ENCODE data around the gene TARBP2.

Gene TARBP2

DNA sequence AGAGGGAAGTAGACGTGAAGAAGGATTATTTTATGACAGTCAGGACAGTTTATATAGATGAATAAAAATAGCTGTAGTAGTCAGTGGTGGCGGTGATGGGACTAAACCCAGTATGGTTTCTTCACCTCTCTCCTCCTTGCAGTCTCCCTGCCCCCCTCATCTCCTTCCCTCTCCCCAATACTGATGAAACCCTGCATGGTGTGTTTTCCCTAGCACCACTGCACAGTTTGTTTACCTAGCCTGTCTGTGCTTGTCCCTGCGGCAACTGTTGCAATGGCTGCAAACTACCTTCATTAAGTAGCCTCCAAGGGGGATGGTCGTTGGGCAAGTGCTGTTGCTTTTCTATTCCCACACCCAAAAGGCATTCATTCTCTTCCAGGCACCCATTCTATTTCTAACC, 34.4 kb upstream of the TARBP2 start:
- TF ChIP-seq, protein P1, sequence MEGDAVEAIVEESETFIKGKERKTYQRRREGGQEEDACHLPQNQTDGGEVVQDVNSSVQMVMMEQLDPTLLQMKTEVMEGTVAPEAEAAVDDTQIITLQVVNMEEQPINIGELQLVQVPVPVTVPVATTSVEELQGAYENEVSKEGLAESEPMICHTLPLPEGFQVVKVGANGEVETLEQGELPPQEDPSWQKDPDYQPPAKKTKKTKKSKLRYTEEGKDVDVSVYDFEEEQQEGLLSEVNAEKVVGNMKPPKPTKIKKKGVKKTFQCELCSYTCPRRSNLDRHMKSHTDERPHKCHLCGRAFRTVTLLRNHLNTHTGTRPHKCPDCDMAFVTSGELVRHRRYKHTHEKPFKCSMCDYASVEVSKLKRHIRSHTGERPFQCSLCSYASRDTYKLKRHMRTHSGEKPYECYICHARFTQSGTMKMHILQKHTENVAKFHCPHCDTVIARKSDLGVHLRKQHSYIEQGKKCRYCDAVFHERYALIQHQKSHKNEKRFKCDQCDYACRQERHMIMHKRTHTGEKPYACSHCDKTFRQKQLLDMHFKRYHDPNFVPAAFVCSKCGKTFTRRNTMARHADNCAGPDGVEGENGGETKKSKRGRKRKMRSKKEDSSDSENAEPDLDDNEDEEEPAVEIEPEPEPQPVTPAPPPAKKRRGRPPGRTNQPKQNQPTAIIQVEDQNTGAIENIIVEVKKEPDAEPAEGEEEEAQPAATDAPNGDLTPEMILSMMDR (conservative IDR thresholded peaks at IDR 0.05; ENCODE audit: low read length), result no peak
- no peak overlapping the region for H3K4me3 ChIP-seq (ENCODE audit: low read length)
- no peak for DNase-seq (ENCODE audit: low read depth)

DNA sequence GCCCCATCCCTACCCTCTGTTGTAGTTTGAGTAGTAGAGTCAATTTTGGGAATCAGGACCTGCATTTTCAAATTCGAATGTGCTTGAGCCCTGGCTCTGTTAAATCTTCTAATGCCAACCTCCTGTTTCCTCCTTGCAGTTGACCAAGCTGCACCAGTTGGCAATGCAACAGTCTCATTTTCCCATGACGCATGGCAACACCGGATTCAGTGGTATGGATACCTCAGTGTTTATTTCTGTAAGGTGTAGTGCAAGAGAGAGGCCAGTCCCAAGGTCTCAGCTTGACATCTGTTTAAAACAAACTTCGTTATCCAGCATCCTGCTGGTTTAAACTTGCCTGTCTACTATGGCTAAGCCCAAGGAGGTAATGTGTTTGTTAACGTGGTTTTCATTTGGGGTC, 34.0 kb upstream of the TARBP2 start:
- DNase-seq (ENCODE audit: low read depth), result no peak
- H3K4me3 ChIP-seq (ENCODE audit: low read length), result no peak overlapping the region
- TF ChIP-seq, protein P1 (conservative IDR thresholded peaks at IDR 0.05; ENCODE audit: low read length), result no peak

DNA sequence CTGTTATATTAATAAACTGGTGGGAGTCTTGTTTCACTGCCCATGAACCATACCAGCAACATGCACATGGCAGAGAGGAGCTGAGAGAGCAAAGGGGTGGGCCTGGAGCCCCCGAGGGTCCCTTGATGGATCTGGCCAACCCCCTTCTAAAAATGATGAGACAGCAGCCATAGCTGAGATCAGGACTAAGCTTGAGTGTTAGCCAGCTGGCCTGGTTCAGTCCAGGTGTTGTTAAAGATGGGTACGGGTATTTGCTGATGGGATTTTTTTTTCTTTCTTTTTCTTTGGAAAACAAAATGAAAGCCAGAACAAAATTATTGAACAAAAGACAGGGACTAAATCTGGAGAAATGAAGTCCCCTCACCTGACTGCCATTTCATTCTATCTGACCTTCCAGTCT, 33.2 kb upstream of the TARBP2 start:
- no peak for DNase-seq (ENCODE audit: low read depth)
- TF ChIP-seq, protein P1 (conservative IDR thresholded peaks at IDR 0.05; ENCODE audit: low read length), result no peak

DNA sequence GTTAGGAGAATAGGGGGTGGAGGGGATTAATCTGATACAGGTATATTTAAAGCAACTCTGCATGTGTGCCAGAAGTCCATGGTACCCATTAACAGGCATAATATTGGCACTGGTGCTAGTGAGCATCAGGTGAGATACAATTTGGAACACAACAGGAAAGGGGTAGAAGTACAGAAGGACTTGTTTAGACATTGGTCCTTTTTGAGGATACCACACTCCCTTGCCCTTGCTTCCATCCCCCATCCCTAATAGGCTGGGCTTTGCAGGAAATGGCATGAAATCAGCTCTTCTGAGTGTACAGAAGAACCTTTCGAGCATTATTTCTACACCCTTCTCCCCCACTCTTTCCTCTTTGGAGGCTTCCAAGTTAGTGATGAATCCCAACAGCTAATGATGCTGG, 32.8 kb upstream of the TARBP2 start:
- TF ChIP-seq, protein P1 (conservative IDR thresholded peaks at IDR 0.05; ENCODE audit: low read length), result no peak
- DNase-seq (ENCODE audit: low read depth), result no peak
- H3K4me3 ChIP-seq (ENCODE audit: low read length), result no peak overlapping the region

More for the DNA sequence above, 33.2 kb upstream of the TARBP2 start:
- no peak overlapping the region for H3K4me3 ChIP-seq (ENCODE audit: low read length)

DNA sequence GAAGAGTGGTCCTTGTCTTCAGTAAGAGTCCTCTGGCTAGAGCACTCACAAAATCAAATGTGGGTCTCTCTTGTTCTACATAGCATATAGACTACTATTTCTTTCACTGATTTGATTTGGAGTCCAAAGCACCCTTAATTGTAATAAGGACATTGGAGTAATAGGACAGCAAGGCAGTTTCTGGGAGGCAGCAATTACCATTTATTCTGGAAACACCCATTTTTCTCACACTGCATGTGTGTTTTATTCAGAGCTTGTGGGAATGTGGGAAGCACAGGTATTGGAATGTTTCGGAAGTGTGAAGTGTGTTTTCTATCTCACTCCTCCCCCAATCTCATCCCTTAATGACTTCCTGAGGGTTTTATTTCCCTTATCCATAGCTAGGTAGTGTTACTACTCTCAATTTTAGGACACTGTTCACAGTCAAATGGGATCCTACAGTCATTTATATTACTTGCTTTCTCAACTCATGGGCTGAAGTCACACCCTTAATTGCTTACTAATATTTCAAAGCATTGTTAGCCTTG, 29.0 kb upstream of the TARBP2 start:
- no peak overlapping the region for H3K4me3 ChIP-seq (ENCODE audit: low read length)

DNA sequence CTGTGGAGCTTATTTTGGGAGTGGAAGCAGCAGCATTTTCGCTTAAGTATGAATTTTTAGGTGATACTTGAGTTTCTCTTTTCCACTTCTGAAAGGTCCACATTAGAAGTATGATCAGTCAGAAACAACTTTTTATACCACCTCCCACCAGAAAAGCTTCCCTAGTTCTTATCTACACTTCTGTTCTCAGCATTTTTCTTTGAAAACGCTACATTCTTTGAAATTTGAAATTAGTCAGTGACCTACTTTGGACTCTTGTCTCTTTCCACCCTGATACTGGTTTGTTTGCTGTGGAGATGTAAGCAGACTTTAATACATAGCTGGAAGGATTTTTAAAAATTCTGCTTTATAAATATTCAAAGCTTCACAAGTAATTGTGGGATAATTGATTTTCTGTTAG, 27.0 kb upstream of the TARBP2 start:
- H3K4me3 ChIP-seq (ENCODE audit: low read length), result no peak overlapping the region
- DNase-seq (ENCODE audit: low read depth), result no peak

More for the DNA sequence above, 29.0 kb upstream of the TARBP2 start:
- no peak for DNase-seq (ENCODE audit: low read depth)
- TF ChIP-seq, protein P1 (conservative IDR thresholded peaks at IDR 0.05; ENCODE audit: low read length), result no peak

DNA sequence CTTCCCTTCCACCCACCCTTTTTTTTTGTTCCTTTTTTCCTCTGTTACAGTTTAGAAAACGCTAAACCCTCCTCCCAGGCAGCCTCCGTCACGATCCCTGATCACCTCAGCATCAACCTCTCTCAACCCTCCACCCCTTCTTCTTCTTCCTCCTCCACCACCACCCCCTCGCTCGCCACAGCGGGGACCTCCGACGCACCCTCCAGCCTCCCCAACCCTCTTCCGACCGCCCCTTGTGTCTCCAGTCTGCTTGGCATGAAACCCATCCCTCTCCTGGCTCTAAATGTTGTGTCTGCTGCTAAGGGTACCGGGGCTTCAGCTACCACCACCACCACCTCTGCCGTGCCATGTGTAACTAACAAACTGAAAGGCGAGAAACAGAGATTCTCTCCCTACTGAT, 26.3 kb upstream of the TARBP2 start:
- no peak for DNase-seq (ENCODE audit: low read depth)
- TF ChIP-seq, protein P1 (conservative IDR thresholded peaks at IDR 0.05; ENCODE audit: low read length), result no peak
- no peak overlapping the region for H3K4me3 ChIP-seq (ENCODE audit: low read length)

More for the DNA sequence above, 27.0 kb upstream of the TARBP2 start:
- TF ChIP-seq, protein P1 (conservative IDR thresholded peaks at IDR 0.05; ENCODE audit: low read length), result no peak
